GM12878 (cell line): ENCODE data around the gene ISG20L2. TPM values are rescaled to one million over a fixed set of nuclear protein-coding genes. Genes with fewer than 3 reads are reported as not detected.

Experiments used
- ATAC-seq: fragments of 200-7000 bp; cut with Tn5 transposase; 3 replicates; pipeline ENCODE4 v1.9.1; 2020; ENCODE audit warnings: mild to moderate bottlenecking, moderate library complexity
- BruUV-seq: library from RNA; stranded (reverse); fragments of 400-500 nt; replicated peaks from 2 replicates; lab custom pipeline; 2021; lab: Mats Ljungman, UMichigan
- CTCF ChIA-PET: fragments of 300-600 bp; sonication (Branson Sonifier 250); formaldehyde crosslinking; extraction: SDS; loops from one replicate; lab custom pipeline; 2021; ENCODE audit warnings: inconsistent platforms; lab: Yijun Ruan, JAX
- POLR2A ChIA-PET: fragments of 350-600 bp; formaldehyde crosslinking; extraction: SDS; loops from one replicate; lab custom pipeline; 2021; ENCODE audit warnings: inconsistent platforms; lab: Charles Lee
- RAD21 ChIA-PET: fragments of 300-600 bp; sonication (Branson Sonifier 250); formaldehyde crosslinking; loops from one replicate; lab custom pipeline; 2023; ENCODE audit warnings: antibody characterized with exemption; ENCODE audit not compliant: unreplicated experiment; lab: Charles Lee
- SMC1A ChIA-PET: fragments of 300-600 bp; sonication (Branson Sonifier 250); formaldehyde crosslinking; loops from one replicate; lab custom pipeline; 2023; ENCODE audit not compliant: unreplicated experiment, uncharacterized antibody; lab: Charles Lee
- DNase-seq: peaks from one replicate; pipeline ENCODE4 v3.0.0-alpha.2; 2011; ENCODE audit warnings: low read depth, low spot score
- FAIRE-seq: peaks from 3 replicates; lab custom pipeline; 2011; peaks lifted over from hg19 to GRCh38; lab: Jason Lieb, UNC
- H2AFZ ChIP-seq: 2 replicates; pipeline ENCODE4 v1.6.0; 2011; ENCODE audit warnings: low read depth, low read length, control low read depth; ENCODE audit not compliant: control insufficient read depth
- H3K27ac ChIP-seq: 2 replicates; pipeline ENCODE4 v1.5.1; 2011; ENCODE audit warnings: control low read depth; ENCODE audit not compliant: control insufficient read depth, insufficient read depth
- H3K27me3 ChIP-seq, 2 experiments: replicated peaks in 1 of 2; 2 replicates each; pipeline versions ENCODE4 v1.6.0 to v1.6.1; 2011; ENCODE audit warnings: low read length in 1 of 2; ENCODE audit not compliant: control insufficient read depth in 2 of 2, insufficient read depth in 2 of 2
- H3K36me3 ChIP-seq, 2 experiments: 2 replicates each; pipeline ENCODE4 v1.5.1; 2011; ENCODE audit warnings: low read length in 1 of 2; ENCODE audit not compliant: control insufficient read depth in 2 of 2, insufficient read depth in 2 of 2
- H3K4me1 ChIP-seq: 2 replicates; pipeline ENCODE4 v1.6.1; 2011; ENCODE audit warnings: mild to moderate bottlenecking, low read length, moderate library complexity, mixed read lengths; ENCODE audit not compliant: control insufficient read depth, insufficient read depth
- H3K4me2 ChIP-seq: 2 replicates; pipeline ENCODE4 v1.6.0; 2011; ENCODE audit warnings: control low read depth; ENCODE audit not compliant: control insufficient read depth, insufficient read depth
- H3K4me3 ChIP-seq: fragments of 200-600 bp; sonication (generic); 2 replicates; pipeline ENCODE4 v1.5.1; 2016
- H3K79me2 ChIP-seq: 2 replicates; pipeline ENCODE4 v1.6.0; 2011; ENCODE audit warnings: low read length; ENCODE audit not compliant: control insufficient read depth, insufficient read depth
- H3K9ac ChIP-seq: 2 replicates; pipeline ENCODE4 v1.8.0; 2011; ENCODE audit warnings: low read length, control low read depth, mixed read lengths; ENCODE audit not compliant: control insufficient read depth, insufficient read depth
- H3K9me3 ChIP-seq: replicated peaks from 3 replicates; pipeline ENCODE4 v1.5.1; 2011; ENCODE audit warnings: mild to moderate bottlenecking, low read length; ENCODE audit not compliant: control insufficient read depth, insufficient read depth
- H4K20me1 ChIP-seq: 2 replicates; pipeline ENCODE4 v1.6.0; 2011; ENCODE audit not compliant: control insufficient read depth, insufficient read depth
- CEBPB ChIP-seq, 2 experiments: fragments of 150-350 bp in 1 of 2; IDR thresholded peaks; 2 replicates each; pipeline ENCODE4 v1.6.1; 2012 to 2014; ENCODE audit warnings: low read depth in 2 of 2, low read length in 2 of 2, borderline replicate concordance in 1 of 2, inconsistent platforms in 1 of 2
- CHD2 ChIP-seq: IDR thresholded peaks from 2 replicates; pipeline ENCODE4 v1.6.1; 2011; ENCODE audit warnings: low read depth, low read length, improper control_type of control experiment, borderline replicate concordance
- FOXM1 ChIP-seq: IDR thresholded peaks from 2 replicates; pipeline ENCODE4 v1.6.1; 2012; ENCODE audit warnings: low read depth, mild to moderate bottlenecking, inconsistent platforms, low read length, moderate library complexity
- NFIC ChIP-seq: IDR thresholded peaks from 2 replicates; pipeline ENCODE4 v1.6.1; 2012; ENCODE audit warnings: low read depth, mild to moderate bottlenecking, inconsistent platforms, low read length, moderate library complexity
- NR2C1 ChIP-seq: fragments of 450-650 bp; IDR thresholded peaks from 2 replicates; pipeline ENCODE4 v1.6.1; 2017; ENCODE audit warnings: antibody characterized with exemption, mild to moderate bottlenecking, moderate library complexity
- PBX3 ChIP-seq: IDR thresholded peaks from 2 replicates; pipeline ENCODE4 v1.6.1; 2011; ENCODE audit warnings: mild to moderate bottlenecking, low read depth, low read length, moderate library complexity; ENCODE audit not compliant: insufficient replicate concordance
- POLR2AphosphoS2 ChIP-seq: IDR thresholded peaks from 2 replicates; pipeline ENCODE4 v1.6.1; 2011; ENCODE audit warnings: low read depth, mild to moderate bottlenecking, low read length, improper control_type of control experiment, moderate library complexity
- SMAD1 ChIP-seq: fragments of 450-650 bp; IDR thresholded peaks from 2 replicates; pipeline ENCODE4 v1.6.1; 2018; ENCODE audit warnings: mild to moderate bottlenecking, low read depth; ENCODE audit not compliant: partially characterized antibody
- SMC3 ChIP-seq: IDR thresholded peaks from 2 replicates; pipeline ENCODE4 v1.6.1; 2011; ENCODE audit warnings: low read length, improper control_type of control experiment, borderline replicate concordance
- STAT3 ChIP-seq: IDR thresholded peaks from 2 replicates; pipeline ENCODE4 v1.6.1; 2011; ENCODE audit warnings: low read depth, low read length, improper control_type of control experiment
- TCF7 ChIP-seq: IDR thresholded peaks from 2 replicates; pipeline ENCODE4 v1.6.1; 2014; ENCODE audit warnings: antibody characterized with exemption, borderline replicate concordance
- YY1 ChIP-seq: IDR thresholded peaks from 2 replicates; pipeline ENCODE4 v1.6.1; 2011; ENCODE audit warnings: low read depth, mild to moderate bottlenecking, low read length
- WGBS: methylation state at CpG from one replicate; pipeline ENCODE4 v1.1.6; 2016; ENCODE audit warnings: low lambda C conversion rate; ENCODE audit not compliant: insufficient replicate concordance, insufficient coverage; ENCODE audit errors: missing lambda C conversion rate; 5-methylcytosine and 5-hydroxymethylcytosine counted together
- in situ Hi-C: fragments of 300-500 bp; cut with MboI; formaldehyde crosslinking; loops from 9 replicates; pipeline ENCODE4 v1.14.3; 2018; ENCODE audit warnings: mixed read lengths
- intact Hi-C: fragments of 100-400 bp; cut with micrococcal nuclease; formaldehyde crosslinking; loops from one replicate; pipeline ENCODE4 v1.14.2; 2022; ENCODE audit not compliant: unreplicated experiment
- polyA plus RNA-seq, 11 experiments: library from polyadenylated mRNA; depleted of rRNA in 4 of 11; unstranded in 6 of 11; stranded (reverse) in 5 of 11; fragments of >200 nt; fragmentation: Nextera tagmentation in 4 of 11; fragmentation: Illumina TruSeq in 1 of 11; extraction: Ambion mirVana in 4 of 11; extraction: Trizol in 1 of 11; gene quantifications; 1 replicate in 1 of 11; 2 replicates in 10 of 11; pipeline versions ENCODE4 v1.2.1 to v1.2.3, GENCODE V29; 2011 to 2016; ENCODE audit warnings: inconsistent platforms in 2 of 11, missing spikeins in 2 of 11, low read depth in 1 of 11
- total RNA-seq, 4 experiments: library from RNA; depleted of rRNA in 3 of 4; stranded (reverse); fragments of >200 nt in 3 of 4; fragmentation: Illumina TruSeq in 1 of 4; extraction: Trizol in 1 of 4; gene quantifications; 2 replicates each; pipeline versions ENCODE4 v1.2.1 to v1.2.3, GENCODE V29; 2013 to 2021
- TF ChIP-seq, protein P1 (sequence below): fragments of 450-650 bp; IDR thresholded peaks from 2 replicates; pipeline ENCODE4 v1.6.1; 2016; ENCODE audit warnings: mild to moderate bottlenecking
- TF ChIP-seq, protein P2 (sequence below): IDR thresholded peaks from 2 replicates; pipeline ENCODE4 v1.6.1; 2012; ENCODE audit warnings: low read depth, low read length, improper control_type of control experiment
- TF ChIP-seq, protein P3 (sequence below): IDR thresholded peaks from 2 replicates; pipeline ENCODE4 v1.6.1; 2011; ENCODE audit warnings: borderline replicate concordance, low read depth, mild to moderate bottlenecking, moderate library complexity, low read length; ENCODE audit not compliant: insufficient read depth, poor library complexity, severe bottlenecking
- TF ChIP-seq, protein P4 (sequence below): fragments of 450-650 bp; IDR thresholded peaks from 2 replicates; pipeline ENCODE4 v1.6.1; 2016; ENCODE audit warnings: mild to moderate bottlenecking

ISG20L2 gene
- total and polyA plus RNA-seq, 10 of the 15 experiments (the other 5 are each of a cell fraction or from before 2014, with no cell fraction given): 16.4 to 111 (median 48.0) TPM

- intact Hi-C loops: no loop called here
- TF ChIP-seq, protein P1, sequence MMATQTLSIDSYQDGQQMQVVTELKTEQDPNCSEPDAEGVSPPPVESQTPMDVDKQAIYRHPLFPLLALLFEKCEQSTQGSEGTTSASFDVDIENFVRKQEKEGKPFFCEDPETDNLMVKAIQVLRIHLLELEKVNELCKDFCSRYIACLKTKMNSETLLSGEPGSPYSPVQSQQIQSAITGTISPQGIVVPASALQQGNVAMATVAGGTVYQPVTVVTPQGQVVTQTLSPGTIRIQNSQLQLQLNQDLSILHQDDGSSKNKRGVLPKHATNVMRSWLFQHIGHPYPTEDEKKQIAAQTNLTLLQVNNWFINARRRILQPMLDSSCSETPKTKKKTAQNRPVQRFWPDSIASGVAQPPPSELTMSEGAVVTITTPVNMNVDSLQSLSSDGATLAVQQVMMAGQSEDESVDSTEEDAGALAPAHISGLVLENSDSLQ: no peak
- no peak for TF ChIP-seq POLR2AphosphoS2
- no peak for TF ChIP-seq CHD2
- TF ChIP-seq NFIC: no peak
- TF ChIP-seq SMC3: no peak
- TF ChIP-seq TCF7: no peak
- TF ChIP-seq PBX3: no peak
- TF ChIP-seq, protein P2, sequence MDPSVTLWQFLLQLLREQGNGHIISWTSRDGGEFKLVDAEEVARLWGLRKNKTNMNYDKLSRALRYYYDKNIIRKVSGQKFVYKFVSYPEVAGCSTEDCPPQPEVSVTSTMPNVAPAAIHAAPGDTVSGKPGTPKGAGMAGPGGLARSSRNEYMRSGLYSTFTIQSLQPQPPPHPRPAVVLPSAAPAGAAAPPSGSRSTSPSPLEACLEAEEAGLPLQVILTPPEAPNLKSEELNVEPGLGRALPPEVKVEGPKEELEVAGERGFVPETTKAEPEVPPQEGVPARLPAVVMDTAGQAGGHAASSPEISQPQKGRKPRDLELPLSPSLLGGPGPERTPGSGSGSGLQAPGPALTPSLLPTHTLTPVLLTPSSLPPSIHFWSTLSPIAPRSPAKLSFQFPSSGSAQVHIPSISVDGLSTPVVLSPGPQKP: no peak
- TF ChIP-seq SMAD1: no peak
- TF ChIP-seq CEBPB (IDR thresholded peaks at IDR 0.05; ENCODE audit: borderline replicate concordance in 1 of 2, low read depth in 2 of 2, low read length in 2 of 2): no peak
- TF ChIP-seq NR2C1: no peak
- no peak for TF ChIP-seq YY1
- no peak for TF ChIP-seq STAT3
- TF ChIP-seq, protein P3, sequence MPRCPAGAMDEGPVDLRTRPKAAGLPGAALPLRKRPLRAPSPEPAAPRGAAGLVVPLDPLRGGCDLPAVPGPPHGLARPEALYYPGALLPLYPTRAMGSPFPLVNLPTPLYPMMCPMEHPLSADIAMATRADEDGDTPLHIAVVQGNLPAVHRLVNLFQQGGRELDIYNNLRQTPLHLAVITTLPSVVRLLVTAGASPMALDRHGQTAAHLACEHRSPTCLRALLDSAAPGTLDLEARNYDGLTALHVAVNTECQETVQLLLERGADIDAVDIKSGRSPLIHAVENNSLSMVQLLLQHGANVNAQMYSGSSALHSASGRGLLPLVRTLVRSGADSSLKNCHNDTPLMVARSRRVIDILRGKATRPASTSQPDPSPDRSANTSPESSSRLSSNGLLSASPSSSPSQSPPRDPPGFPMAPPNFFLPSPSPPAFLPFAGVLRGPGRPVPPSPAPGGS: no peak
- TF ChIP-seq, protein P4, sequence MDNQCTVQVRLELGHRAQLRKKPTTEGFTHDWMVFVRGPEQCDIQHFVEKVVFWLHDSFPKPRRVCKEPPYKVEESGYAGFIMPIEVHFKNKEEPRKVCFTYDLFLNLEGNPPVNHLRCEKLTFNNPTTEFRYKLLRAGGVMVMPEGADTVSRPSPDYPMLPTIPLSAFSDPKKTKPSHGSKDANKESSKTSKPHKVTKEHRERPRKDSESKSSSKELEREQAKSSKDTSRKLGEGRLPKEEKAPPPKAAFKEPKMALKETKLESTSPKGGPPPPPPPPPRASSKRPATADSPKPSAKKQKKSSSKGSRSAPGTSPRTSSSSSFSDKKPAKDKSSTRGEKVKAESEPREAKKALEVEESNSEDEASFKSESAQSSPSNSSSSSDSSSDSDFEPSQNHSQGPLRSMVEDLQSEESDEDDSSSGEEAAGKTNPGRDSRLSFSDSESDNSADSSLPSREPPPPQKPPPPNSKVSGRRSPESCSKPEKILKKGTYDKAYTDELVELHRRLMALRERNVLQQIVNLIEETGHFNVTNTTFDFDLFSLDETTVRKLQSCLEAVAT: no peak
- TF ChIP-seq FOXM1: no peak
Observed at GRCh38 chr1:156754219-156754618, 25.7 kb upstream of the ISG20L2 start.

More at GRCh38 chr1:156754219-156754618, 25.7 kb upstream of the ISG20L2 start:
- POLR2A ChIA-PET: no interaction called here
- Histone ChIP-seq H4K20me1 (no peaks in the 10 kb centered on the region), H2AFZ (no peak overlapping the region), H3K9me3 (no peaks in the 10 kb centered on the region), H3K36me3 (no peaks in the 10 kb centered on the region), H3K4me1 (peaks cover 12% of the 10 kb centered on the region), H3K27me3 (no peaks in the 10 kb centered on the region), H3K9ac (no peak overlapping the region), H3K4me3 (no peak overlapping the region), H3K79me2 (peaks cover 39% of the 10 kb centered on the region), H3K4me2 (no peak overlapping the region), H3K27ac (no peak overlapping the region)
- SMC1A ChIA-PET: no interaction called here
- TSS peak; percentile 25 for BruUV-seq
- WGBS: 75% methylated on average over 8 of the region's 8 CpGs
- CTCF ChIA-PET: interaction anchor here (3.0 to 4.3 kb wide), 2 partner anchors 11 to 28 kb away, joined by 17 to 19 read pairs; partner anchors contain the start of gene PRCC
- ATAC-seq: no peak
- no peak for DNase-seq
- no peak for FAIRE-seq
- in situ Hi-C loops: no loop called here
- RAD21 ChIA-PET: no interaction called here
